ENCODE measurements around the gene PRPF6. TPM values are rescaled to one million over a fixed set of nuclear protein-coding genes. Genes with fewer than 3 reads are reported as not detected.
"Not testable (repeated sequence)": the region's sequence is repeated elsewhere in the genome, so short reads cannot be mapped to it uniquely, and the experiment has no call there.

Gene PRPF6
- total RNA-seq, 4 donors from 2014 or later, result 28.5 to 73.0 (median 69.6) TPM

GRCh38 chr20:63958964-63959698 lies 21.8 kb upstream of the PRPF6 start:
- Histone ChIP-seq H3K4me1 (peaks cover 8 to 9% of the 10 kb centered on the region in 2 donors), H3K9me3 (no peaks in the 10 kb centered on the region), H3K27ac (no peak overlapping the region), H3K27me3 (no peaks in the 10 kb centered on the region), H3K36me3 (no peaks in the 10 kb centered on the region), H3K4me3 (no peak overlapping the region)
- TF ChIP-seq POLR2A (IDR thresholded peaks at IDR 0.05), result no peak
- no peak for TF ChIP-seq CTCF (IDR thresholded peaks at IDR 0.05)
- intact Hi-C loops (cut with DNase I; ENCODE audit: low total_unique reads), result no loop called here
- DNase-seq, result no peak

GRCh38 chr20:63959699-63960075 lies 21.2 kb upstream of the PRPF6 start:
- Histone ChIP-seq H3K27me3 (no peaks in the 10 kb centered on the region), H3K9me3 (no peaks in the 10 kb centered on the region), H3K4me1 (peaks cover 5 to 8% of the 10 kb centered on the region in 2 donors), H3K36me3 (no peaks in the 10 kb centered on the region), H3K27ac (no peak overlapping the region), H3K4me3 (no peak overlapping the region)
- no peak for TF ChIP-seq POLR2A (IDR thresholded peaks at IDR 0.05)
- no peak for TF ChIP-seq CTCF (IDR thresholded peaks at IDR 0.05)
- no peak for DNase-seq
- intact Hi-C loops (cut with DNase I; ENCODE audit: low total_unique reads), result no loop called here

- H3K36me3 ChIP-seq; H3K4me1 ChIP-seq; H3K27ac ChIP-seq; H3K4me3 ChIP-seq; H3K9me3 ChIP-seq; intact Hi-C loops (cut with DNase I; ENCODE audit: low total_unique reads); DNase-seq; H3K27me3 ChIP-seq: not testable (repeated sequence)
These were observed 20.0 kb upstream of the PRPF6 start for GRCh38 chr20:63960654-63961621.

- Histone ChIP-seq H3K4me3 (no peak overlapping the region), H3K27me3 (no peaks in the 10 kb centered on the region), H3K36me3 (no peaks in the 10 kb centered on the region), H3K4me1 (peaks cover 0 to 8% of the 10 kb centered on the region in 2 donors), H3K9me3 (no peaks in the 10 kb centered on the region), H3K27ac (no peak overlapping the region)
- intact Hi-C loops (cut with DNase I; ENCODE audit: low total_unique reads), result no loop called here
- no peak for DNase-seq
- TF ChIP-seq POLR2A (IDR thresholded peaks at IDR 0.05) (no peak), CTCF (IDR thresholded peaks at IDR 0.05) (no peak)
These were observed 19.1 kb upstream of the PRPF6 start for GRCh38 chr20:63961664-63962425.
